Panc1 (cell line): Measurements from ENCODE around the gene DLG4. TPM values are rescaled to one million over a fixed set of nuclear protein-coding genes. Genes with fewer than 3 reads are reported as not detected.

Experiments used
- ATAC-seq: fragments of 200-7000 bp; cut with Tn5 transposase; 2 replicates; pipeline ENCODE4 v1.9.1; 2020; ENCODE audit warnings: mild to moderate bottlenecking, moderate library complexity
- BruUV-seq: library from RNA; stranded (reverse); fragments of 400-500 nt; replicated peaks from 2 replicates; lab custom pipeline; 2021; lab: Mats Ljungman, UMichigan
- CTCF ChIA-PET: fragments of 300-600 bp; sonication (Branson Sonifier 250); formaldehyde crosslinking; loops from one replicate; lab custom pipeline; 2022; ENCODE audit warnings: antibody characterized with exemption; lab: Charles Lee
- POLR2A ChIA-PET: fragments of 300-600 bp; sonication (Branson Sonifier 250); formaldehyde crosslinking; loops from one replicate; lab custom pipeline; 2022; ENCODE audit warnings: antibody characterized with exemption; lab: Charles Lee
- DNase-seq: peaks from one replicate; pipeline ENCODE4 v3.0.0-alpha.2; 2010; ENCODE audit warnings: low read depth, low spot score
- H3K27ac ChIP-seq: 2 replicates; pipeline ENCODE4 v1.5.1; 2011; ENCODE audit warnings: mild to moderate bottlenecking, low read length, inconsistent platforms
- H3K27me3 ChIP-seq: fragments of 200-500 bp; sonication (Bioruptor generic); 2 replicates; pipeline ENCODE4 v1.6.0; 2014; ENCODE audit warnings: low read length, inconsistent platforms; ENCODE audit not compliant: control insufficient read depth, insufficient read depth
- H3K36me3 ChIP-seq: fragments of 200-500 bp; sonication (Bioruptor generic); 2 replicates; pipeline ENCODE4 v1.5.1; 2014; ENCODE audit warnings: inconsistent platforms, mild to moderate bottlenecking, low read length, moderate library complexity; ENCODE audit not compliant: control insufficient read depth, insufficient read depth
- H3K4me1 ChIP-seq: 2 replicates; pipeline ENCODE4 v1.5.1; 2011; ENCODE audit warnings: inconsistent platforms, mild to moderate bottlenecking, low read length, moderate library complexity; ENCODE audit not compliant: control insufficient read depth, insufficient read depth
- H3K4me3 ChIP-seq, 2 experiments: 2 replicates each; pipeline ENCODE4 v1.5.1; 2011 to 2012; ENCODE audit warnings: low read depth in 2 of 2, low read length in 2 of 2, mild to moderate bottlenecking in 2 of 2, inconsistent platforms in 1 of 2, moderate library complexity in 1 of 2
- H3K9me3 ChIP-seq: fragments of 200-500 bp; sonication (Bioruptor generic); 2 replicates; pipeline ENCODE4 v1.5.1; 2014; ENCODE audit warnings: low read depth, mild to moderate bottlenecking, inconsistent platforms, low read length, moderate library complexity; ENCODE audit not compliant: control insufficient read depth, insufficient read depth
- POLR2AphosphoS5 ChIP-seq: IDR thresholded peaks from 2 replicates; pipeline ENCODE4 v1.6.1; 2012; ENCODE audit warnings: mild to moderate bottlenecking, low read depth, low read length, moderate library complexity
- SIN3A ChIP-seq: IDR thresholded peaks from 2 replicates; pipeline ENCODE4 v1.6.1; 2012; ENCODE audit warnings: low read depth, mild to moderate bottlenecking, low read length, moderate library complexity, borderline replicate concordance; ENCODE audit not compliant: insufficient read depth
- TCF7L2 ChIP-seq: IDR thresholded peaks from 2 replicates; pipeline ENCODE4 v1.6.1; 2011; ENCODE audit warnings: mild to moderate bottlenecking, low read depth, low read length, inconsistent platforms
- in situ Hi-C: cut with HindIII; loops from 2 replicates; pipeline ENCODE4 v1.10.0; 2016; ENCODE audit warnings: low sequenced_read_pairs, low pct_unique_long_range_greater_than_20kb
- intact Hi-C: fragments of 100-400 bp; cut with micrococcal nuclease; formaldehyde crosslinking; loops from one replicate; pipeline ENCODE4 v1.10.0; 2022; ENCODE audit not compliant: unreplicated experiment
- total RNA-seq: library from RNA; stranded (reverse); gene quantifications from one replicate; pipeline ENCODE4 v1.2.1, GENCODE V29; 2021; ENCODE audit not compliant: unreplicated experiment
- TF ChIP-seq, protein P1 (sequence below), 2 experiments: IDR thresholded peaks; 2 replicates each; pipeline ENCODE4 v1.6.1; 2011 to 2012; ENCODE audit warnings: low read depth in 2 of 2, control low read depth in 1 of 2, low read length in 1 of 2, mild to moderate bottlenecking in 1 of 2, moderate library complexity in 1 of 2; ENCODE audit not compliant: insufficient read depth in 1 of 2
- TF ChIP-seq, protein P2 (sequence below): fragments of 450-650 bp; IDR thresholded peaks from 2 replicates; pipeline ENCODE4 v1.5.1; 2017; ENCODE audit warnings: mild to moderate bottlenecking

The DLG4 gene
- total RNA-seq, 1 experiment from 2014 or later, result 32.4 TPM

DNA sequence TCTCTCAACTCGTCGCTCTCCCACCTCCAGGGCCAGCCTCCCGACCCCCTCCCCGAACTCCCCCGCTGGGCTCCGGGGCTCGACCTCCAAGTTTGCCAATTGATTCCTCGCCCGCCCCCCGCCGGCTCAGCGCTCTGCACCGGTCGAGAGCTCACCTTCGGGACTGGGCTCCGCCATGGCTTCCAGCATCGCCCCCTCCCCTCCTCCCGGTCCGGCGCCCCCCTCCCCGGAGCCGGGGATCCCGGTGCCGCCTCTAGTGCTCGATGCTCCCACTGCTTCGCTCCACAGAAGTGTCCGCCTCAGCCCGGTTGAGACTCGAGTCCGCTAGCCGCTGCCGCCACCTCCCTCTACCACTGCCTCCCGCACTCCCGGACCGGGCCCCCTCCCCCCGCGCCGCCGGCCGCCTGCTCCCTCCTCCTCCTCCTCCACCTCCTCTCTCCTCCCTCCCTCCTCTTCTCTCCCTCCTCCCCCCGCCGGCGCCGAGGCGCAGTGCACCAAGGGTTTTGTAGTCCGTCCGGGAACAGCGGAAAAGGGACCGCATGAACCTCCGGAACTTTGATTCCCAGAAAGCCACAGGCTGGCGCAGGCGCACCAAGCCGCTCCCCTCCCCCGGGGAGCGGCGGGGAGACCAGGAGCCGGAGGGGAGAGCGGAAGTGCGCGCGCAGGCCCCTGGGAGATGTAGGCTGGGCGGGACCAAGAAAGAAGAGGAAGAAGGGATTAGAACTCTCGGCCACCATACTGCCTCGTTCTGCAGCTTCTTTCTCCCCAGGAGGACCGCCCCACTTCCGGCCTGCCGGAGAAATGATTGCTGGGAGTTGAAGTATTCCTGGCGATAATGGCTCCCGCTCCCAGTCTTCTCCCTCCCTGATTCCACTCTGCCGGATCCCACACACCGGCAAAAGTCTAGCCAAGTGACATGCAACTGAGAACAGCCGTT lies 19.7 kb upstream of the DLG4 start, which contains the start of gene PHF23:
Gene PHF23 (minus strand): TSS at position 367 of the 937 bp plus-strand sequence. CDS start 178 bp downstream, at position 189.
- peak within 1 kb of the TSS; percentile 99 for H3K27ac ChIP-seq
- intact Hi-C loops, result no loop called here
- H3K4me3 ChIP-seq, result peak within 1 kb of the TSS; percentile 87 to 92
- ChIA-PET POLR2A (interaction anchor here (0.5 to 0.6 kb wide), 2 partner anchors 27 to 167 kb away, joined by 3 to 5 read pairs; no protein-coding TSS in a partner anchor), CTCF (interaction anchor here (0.6 kb wide), 1 partner anchor 94 kb away, joined by 9 read pairs; no protein-coding TSS in a partner anchor)
- no TSS peak for BruUV-seq
- peaks cover 43% of the 10 kb centered on the region for H3K4me1 ChIP-seq
- ATAC-seq (peak; percentile 75), DNase-seq (peak; percentile 97)
- no peaks in the 10 kb centered on the region for H3K27me3 ChIP-seq
- in situ Hi-C loops, result no loop called here
- peaks cover 10% of the 10 kb centered on the region for H3K36me3 ChIP-seq
- H3K9me3 ChIP-seq, result no peaks in the 10 kb centered on the region
- TF ChIP-seq, protein P1, sequence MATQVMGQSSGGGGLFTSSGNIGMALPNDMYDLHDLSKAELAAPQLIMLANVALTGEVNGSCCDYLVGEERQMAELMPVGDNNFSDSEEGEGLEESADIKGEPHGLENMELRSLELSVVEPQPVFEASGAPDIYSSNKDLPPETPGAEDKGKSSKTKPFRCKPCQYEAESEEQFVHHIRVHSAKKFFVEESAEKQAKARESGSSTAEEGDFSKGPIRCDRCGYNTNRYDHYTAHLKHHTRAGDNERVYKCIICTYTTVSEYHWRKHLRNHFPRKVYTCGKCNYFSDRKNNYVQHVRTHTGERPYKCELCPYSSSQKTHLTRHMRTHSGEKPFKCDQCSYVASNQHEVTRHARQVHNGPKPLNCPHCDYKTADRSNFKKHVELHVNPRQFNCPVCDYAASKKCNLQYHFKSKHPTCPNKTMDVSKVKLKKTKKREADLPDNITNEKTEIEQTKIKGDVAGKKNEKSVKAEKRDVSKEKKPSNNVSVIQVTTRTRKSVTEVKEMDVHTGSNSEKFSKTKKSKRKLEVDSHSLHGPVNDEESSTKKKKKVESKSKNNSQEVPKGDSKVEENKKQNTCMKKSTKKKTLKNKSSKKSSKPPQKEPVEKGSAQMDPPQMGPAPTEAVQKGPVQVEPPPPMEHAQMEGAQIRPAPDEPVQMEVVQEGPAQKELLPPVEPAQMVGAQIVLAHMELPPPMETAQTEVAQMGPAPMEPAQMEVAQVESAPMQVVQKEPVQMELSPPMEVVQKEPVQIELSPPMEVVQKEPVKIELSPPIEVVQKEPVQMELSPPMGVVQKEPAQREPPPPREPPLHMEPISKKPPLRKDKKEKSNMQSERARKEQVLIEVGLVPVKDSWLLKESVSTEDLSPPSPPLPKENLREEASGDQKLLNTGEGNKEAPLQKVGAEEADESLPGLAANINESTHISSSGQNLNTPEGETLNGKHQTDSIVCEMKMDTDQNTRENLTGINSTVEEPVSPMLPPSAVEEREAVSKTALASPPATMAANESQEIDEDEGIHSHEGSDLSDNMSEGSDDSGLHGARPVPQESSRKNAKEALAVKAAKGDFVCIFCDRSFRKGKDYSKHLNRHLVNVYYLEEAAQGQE (IDR thresholded peaks at IDR 0.05; ENCODE audit: insufficient read depth in 1 of 2, low read depth in 2 of 2, low read length in 1 of 2), result no peak
- TF ChIP-seq TCF7L2 (peak; percentile 77), POLR2AphosphoS5 (peak; percentile 56), SIN3A (no peak)
- TF ChIP-seq, protein P2, sequence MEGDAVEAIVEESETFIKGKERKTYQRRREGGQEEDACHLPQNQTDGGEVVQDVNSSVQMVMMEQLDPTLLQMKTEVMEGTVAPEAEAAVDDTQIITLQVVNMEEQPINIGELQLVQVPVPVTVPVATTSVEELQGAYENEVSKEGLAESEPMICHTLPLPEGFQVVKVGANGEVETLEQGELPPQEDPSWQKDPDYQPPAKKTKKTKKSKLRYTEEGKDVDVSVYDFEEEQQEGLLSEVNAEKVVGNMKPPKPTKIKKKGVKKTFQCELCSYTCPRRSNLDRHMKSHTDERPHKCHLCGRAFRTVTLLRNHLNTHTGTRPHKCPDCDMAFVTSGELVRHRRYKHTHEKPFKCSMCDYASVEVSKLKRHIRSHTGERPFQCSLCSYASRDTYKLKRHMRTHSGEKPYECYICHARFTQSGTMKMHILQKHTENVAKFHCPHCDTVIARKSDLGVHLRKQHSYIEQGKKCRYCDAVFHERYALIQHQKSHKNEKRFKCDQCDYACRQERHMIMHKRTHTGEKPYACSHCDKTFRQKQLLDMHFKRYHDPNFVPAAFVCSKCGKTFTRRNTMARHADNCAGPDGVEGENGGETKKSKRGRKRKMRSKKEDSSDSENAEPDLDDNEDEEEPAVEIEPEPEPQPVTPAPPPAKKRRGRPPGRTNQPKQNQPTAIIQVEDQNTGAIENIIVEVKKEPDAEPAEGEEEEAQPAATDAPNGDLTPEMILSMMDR, result no peak

DNA sequence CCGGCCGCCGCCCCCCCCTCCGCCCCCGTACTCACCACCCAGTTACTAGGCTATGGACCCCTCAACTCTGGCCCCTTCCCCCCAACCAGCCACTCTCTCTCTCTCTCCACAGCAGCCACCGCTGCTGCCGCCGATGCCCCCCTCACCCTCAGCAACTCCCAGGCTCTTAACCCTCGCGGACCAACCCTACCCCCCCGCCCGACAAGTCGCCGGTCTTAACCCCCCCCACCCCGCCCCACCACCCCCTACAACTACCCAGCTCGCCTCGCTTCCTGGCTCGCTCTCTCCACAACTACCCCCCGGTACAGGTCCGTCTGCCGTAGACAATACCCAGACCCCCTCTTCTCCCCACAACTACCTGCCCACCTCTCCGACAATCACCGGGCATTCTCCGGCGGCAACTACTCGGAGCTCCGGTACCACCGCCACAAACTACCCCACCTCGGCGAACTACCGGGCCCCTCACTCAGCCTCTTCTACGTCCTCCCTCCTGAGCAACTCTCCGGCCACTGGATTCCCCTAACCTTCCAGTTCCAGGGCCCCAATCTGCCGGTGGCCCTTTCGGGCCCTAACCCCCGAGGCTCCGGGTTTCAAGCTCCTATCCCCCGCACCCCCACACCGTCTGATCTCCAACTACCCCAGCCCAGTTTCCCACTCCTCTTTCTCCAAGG lies 18.9 kb upstream of the DLG4 start:
- peaks cover 7% of the 10 kb centered on the region for H3K36me3 ChIP-seq
- ATAC-seq (no peak), DNase-seq (no peak)
- TF ChIP-seq TCF7L2, result no peak
- TF ChIP-seq POLR2AphosphoS5, result 0 out of 2 replicates have a peak, but pooled peaks have one; percentile 28
- H3K27ac ChIP-seq, result peak overlapping the region; percentile 96
- no peaks in the 10 kb centered on the region for H3K27me3 ChIP-seq
- POLR2A ChIA-PET, result interaction anchor here (0.5 kb wide), 1 partner anchor 28 kb away, joined by 3 read pairs; no protein-coding TSS in a partner anchor
- no TSS peak for BruUV-seq
- no peaks in the 10 kb centered on the region for H3K9me3 ChIP-seq
- H3K4me3 ChIP-seq, result peak overlapping the region; percentile 79 to 83
- in situ Hi-C loops (no loop called here), intact Hi-C loops (no loop called here)
- H3K4me1 ChIP-seq, result peaks cover 43% of the 10 kb centered on the region
- CTCF ChIA-PET, result no interaction called here
